GM19240 (cell line): Measurements from ENCODE around the gene TUBB3.
"Not testable (repeated sequence)": the region's sequence is repeated elsewhere in the genome, so short reads cannot be mapped to it uniquely, and the experiment has no call there.

Experiments
- DNase-seq: peaks from one replicate; pipeline ENCODE4 v3.0.0; 2011; ENCODE audit warnings: low spot score; ENCODE audit not compliant: insufficient read length

TUBB3 gene

DNA sequence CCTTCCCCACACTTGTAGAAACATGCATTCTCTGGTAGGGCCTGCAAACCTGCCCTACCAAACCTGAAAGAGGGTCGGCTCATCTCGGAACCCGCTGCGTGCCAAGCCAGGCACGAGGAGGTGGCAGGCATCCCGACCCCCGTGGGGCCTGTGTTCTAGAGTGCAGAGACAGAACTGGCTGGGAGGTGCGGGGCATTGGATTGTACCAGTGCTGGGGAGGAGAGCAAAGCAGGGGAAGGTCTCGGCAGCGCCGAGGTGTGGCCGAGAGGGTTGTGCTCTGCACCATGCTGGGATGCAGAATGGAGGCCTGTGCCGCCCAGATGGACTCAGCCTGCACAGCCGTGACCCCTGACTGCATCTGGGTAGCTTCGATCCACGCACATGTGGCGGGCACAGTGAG, 22.3 kb upstream of the TUBB3 start:
- DNase-seq: no peak

DNA sequence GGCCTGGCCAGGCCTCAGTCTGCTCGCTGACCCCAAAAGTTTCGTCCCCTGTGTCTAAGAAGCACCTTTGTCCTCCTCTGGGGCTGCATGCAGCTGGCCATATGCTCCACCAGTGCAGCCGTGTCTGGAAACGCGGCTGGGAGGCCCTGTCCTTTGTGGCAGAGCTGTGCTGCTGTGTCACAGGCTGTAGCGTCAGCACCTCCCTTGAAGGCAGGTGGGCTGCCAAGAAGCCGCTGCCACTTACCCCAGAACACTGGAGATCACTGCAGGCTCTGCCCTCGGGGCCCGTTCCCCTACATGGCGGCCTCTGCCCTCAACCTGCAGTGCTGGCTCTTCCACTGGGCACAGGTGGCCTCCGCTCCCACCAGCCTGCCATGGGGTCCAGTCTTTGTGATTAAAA, 20.2 kb upstream of the TUBB3 start:
- no peak for DNase-seq

DNA sequence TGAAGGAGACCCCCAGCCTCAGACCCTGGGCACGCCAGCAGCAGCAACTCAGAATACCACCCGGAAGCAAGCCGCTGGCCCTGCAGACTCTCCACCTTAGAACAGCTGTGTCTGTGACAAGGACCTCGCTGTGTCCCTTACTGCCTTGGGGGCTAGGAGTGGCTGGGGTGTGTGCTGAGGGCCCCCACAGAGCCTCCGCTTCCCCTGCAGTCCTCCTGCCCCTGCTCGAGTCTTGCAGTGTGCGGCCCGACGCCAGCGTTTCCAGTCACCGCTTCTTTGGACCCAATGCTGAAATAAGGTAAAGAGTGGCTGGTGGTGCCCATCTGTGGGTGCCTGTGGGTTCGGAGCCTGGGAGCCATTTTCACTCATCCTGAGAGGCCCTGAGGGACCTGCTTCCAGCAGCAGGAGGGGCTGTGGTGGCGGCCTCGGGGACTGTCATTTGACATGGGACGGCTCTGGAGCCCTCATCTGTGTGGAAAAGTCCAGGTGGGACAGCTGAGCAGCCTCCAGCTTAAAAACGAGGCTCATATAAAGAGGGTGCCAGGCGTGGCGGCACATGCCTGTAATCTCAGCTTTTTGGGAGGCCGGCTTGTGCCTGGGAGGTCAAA, 19.1 kb upstream of the TUBB3 start:
- no peak for DNase-seq

DNA sequence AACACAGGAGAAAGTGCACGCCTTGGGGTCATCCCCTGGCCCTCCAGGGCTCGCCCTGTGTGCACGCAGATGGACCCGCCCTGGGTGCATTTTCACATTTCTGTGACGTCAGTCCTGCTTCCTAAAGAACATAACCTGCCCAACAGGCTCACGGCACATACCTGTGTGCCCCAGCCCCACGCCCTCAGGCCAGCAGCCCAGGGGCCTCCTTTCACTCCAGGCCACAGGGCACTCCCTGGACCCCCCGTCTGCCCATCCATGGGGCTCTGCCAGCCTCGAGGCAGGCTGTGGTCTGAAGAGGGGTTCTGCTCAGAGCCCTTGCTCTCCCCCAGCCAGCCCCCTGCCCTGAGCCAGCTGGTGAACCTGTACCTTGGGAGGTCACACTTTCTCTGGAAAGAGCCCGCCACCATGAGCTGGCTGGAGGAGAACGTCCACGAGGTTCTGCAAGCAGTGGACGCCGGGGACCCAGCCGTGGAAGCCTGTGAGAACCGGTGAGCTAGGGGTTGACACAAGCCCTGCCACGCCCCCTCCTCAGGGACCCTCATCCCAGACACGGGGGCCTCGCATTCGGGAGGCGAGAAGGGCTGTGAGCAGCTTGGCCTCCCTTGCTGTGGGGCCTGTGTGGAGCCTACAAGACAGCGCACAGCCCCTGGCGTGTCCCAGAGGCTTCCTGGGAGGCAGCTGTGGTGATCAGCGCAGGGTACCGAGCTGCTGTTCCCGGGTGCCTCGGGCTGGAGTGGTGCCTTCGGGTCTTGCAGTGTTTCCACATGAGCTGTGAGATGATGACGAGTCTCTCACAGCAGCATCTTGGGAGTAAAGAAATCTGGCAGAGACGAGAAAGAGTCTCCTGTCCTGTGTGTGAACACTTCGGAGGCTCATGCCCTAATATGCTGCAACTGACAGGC, 18.3 kb upstream of the TUBB3 start:
- DNase-seq: no peak

DNA sequence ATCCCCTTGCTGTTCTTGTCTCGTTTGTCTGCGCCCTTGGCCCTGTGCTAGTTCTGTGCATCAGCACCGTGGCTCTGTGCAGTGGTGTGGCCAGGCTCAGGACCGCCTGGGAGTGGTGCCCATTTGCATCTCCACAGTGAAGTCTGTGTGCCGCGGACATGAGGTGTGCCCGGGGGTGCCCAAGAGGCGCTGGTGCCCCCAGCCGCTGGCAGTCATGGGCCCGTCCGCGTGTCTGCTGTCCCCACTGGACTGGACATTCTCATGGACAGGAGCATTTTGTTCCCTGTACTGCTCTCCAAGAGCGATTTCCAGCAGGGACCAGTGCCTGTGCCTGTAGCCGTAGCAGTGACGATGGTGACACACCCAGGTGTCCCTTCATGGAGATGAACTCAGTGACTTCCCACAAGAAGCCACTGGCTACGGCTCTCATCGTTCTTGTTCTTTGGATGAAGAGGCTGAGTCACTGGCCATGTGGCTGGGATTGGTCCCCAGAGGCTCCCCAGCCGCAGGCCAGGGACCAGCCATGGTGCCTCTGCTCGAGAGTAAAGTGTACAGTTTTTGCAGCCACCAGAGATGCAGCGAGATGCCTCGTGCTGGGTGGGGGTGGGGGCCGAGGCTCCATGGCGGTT, 17.5 kb upstream of the TUBB3 start:
- DNase-seq: no peak

DNA sequence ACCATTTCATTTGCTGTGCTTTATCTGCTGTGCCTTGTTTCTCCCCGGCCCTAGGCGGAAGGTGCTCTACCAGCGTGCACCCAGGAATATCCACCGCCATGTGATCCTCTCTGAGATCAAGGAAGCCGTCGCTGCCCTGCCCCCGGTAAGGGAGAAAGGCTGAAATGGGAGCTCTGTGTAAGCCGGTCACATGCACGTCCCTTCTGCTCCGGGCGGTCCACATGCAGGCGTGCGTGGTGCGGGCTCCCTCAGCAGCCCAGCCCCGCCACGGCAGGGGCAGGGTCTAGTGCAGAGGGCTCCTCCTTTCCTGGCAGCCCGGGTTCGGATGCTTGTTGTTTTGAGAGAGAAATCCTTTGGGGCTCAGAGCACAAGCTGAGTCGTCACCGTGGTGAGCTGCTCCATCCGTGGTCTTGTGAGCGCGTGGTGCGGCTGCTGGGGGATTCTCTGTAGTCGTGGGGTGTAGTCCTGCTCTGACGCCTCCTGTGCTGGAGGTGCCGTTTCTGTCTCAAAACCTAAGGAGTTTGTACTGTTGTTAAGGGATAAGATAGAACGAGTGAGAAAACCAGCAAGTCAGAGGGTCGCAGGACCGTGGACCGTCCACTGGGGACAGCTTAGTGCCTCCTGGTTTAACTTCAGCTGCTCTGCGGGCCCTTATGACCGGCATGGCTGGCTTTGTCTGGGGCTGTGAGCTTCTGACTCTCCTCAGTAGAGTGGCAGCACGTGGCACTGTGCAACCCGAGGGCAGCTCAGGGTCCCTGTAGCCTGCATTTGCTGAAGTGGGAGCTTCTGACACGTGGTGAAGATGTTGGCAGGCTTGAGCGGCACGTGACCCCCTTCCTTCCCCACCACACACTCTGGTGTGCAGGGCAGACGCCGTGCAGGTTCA, 16.8 kb upstream of the TUBB3 start:
- no peak for DNase-seq

DNA sequence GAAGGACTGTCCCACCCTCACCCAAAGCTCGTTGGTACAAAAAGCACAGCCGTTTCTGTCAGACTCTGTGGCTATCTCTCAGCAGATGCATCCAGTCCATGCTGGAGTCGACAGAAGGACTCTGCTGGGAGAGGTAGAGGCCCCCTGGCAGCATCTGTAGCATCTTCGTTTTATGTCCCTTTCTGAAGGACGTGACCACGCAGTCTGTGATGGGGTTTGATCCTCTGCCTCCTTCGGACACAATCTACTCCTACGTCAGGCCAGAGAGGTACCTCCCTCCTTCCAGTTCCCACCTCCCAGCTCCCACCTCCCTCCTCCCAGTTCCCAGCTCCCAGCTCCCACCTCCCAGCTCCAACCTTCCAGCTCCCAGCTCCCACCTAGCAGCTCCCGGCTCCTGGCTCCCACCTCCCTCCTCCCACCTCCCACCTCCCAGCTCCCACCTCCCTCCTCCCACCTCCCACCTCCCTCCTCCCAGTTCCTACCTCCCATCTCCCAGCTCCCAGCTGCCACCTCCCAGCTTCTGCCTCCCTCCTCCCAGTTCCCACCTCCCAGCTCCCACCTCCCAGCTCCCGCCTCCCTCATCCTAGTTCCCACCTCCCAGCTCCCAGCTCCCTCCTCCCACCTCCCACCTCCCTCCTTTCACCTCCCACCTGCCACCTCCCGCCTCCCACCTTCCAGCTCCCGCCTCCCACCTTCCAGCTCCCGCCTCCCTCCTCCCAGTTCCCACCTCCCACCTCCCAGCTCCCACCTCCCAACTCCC, 15.9 kb upstream of the TUBB3 start:
- DNase-seq: no peak

DNA sequence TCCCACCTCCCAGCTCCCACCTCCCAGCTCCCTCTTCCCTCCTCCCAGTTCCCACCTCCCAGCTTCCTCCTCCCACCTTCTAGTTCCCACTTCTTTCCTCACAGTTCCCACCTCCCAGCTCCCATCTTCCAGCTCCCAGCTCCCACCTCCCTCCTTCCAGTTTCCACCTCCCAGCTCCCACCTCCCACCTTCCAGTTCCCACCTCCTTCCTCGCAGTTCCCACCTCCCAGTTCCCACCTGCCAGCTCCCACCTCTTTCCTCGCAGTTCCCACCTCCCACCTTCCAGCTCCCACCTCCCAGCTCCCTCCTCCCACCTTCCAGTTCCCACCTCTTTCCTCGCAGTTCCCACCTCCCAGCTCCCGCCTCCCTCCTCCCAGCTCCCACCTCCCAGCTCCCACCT, 14.9 kb upstream of the TUBB3 start:
- DNase-seq: no peak

DNA sequence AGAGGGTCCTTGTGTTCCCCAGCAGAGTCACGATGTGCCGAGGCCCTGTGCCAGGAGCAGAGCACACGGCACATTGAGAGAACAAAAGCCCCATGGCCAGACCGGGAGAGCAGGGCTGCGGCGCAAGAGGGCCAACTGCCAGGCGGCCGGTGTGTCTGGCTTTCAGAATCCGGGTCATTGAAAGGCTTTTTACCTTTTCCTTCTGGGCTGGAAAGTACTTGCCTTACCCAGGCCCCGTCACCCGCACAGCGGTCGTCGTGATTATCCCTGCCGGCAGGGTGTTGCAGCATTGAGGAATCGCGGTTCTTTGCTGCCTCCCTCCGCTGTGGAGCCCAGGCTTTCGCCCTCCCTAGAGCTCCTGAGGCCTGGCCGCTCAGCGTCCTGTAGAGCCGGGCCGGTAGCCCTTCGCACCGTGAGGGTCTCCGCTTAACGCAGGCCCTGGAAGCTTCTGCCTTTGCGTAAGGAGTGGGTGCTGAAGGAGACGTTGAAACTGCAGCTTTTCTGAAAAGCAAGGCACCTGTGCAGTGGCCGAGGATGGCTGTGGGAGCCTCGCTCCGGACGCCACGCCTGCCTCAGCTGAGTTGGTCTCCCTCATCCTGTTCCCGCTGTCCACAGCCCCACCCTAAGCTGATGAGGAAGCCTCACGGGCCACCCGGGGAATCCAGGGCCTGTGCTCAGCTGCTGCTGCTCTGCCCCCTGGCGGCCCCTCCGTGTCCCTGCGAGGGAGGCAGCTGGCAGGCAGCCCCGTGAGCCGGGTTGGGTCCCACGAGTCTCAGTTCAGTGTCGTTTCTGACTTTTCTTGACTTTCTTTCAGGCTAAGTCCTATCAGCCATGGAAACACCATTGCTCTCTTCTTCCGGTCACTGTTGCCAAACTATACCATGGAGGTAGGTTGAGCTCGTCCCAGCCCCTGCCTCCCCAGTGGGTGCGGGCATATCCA, 13.1 kb upstream of the TUBB3 start:
- DNase-seq: peak; percentile 80

DNA sequence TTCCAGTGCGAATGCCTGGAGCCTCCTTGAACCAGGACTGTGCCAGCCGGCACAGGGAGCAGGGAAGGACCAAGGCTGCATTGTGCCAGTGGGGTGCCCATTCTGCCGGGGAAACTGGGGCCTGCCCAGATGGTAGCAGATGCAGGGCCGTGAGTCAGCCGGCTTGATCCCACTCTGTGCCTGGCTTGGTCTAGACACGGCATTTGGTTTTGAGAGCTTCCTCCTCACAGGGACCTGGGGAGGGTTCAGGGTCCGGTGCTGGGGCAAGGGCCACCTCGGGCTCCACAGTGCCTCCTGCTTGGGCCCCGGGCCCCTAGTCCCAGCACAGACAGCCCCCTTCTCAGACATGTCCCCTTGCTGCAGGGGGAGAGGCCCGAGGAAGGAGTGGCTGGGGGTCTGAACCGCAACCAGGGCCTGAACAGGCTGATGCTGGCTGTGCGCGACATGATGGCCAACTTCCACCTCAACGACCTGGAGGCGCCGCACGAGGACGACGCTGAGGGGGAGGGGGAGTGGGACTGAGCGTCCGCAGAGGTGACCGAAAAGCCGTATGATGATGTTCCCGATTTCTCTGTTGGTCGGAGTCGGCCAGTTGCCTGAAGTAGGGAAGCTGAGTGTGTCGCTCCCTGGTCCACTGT, 12.3 kb upstream of the TUBB3 start:
- no peak for DNase-seq

DNA sequence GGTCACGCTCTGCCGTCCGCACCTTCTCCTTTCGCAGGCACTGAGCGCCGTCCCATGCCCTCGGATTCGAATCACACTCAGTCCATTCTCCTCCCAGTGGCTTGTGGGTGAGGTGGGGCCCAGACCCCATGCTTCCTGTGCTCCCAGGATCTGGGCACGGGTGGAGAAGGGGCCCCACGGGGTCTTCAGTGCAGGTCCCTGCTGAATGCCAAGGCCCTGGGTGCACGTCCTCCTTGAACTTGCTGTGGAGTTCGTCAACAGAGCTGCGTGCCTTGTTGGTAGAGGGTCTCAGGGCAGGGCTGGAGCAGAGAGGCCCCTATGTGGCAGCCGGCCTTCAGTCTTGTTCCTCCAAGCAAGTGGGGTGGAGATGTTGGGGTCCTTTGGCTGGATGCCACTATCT, 11.8 kb upstream of the TUBB3 start:
- DNase-seq: no peak

DNA sequence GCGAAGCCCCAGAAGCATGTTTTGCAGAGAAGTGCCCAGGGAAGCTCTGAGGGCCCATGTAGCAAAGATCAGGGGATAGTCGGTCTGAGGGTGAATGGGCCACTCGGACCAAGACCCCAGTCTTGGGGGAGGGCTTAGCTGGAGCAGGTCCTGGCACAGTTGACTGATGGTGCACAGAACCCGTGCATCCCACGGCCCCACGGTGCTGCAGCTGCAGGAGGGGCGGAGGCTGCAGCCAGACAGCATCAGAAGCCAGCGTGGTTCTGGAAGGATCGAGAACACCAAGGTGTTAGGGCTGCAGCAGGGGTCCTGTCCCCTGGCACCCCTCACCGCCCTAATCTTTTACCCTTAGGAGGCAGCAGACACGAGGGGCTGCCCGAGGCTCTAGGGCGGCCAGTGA, 11.0 kb upstream of the TUBB3 start:
- DNase-seq: no peak

DNA sequence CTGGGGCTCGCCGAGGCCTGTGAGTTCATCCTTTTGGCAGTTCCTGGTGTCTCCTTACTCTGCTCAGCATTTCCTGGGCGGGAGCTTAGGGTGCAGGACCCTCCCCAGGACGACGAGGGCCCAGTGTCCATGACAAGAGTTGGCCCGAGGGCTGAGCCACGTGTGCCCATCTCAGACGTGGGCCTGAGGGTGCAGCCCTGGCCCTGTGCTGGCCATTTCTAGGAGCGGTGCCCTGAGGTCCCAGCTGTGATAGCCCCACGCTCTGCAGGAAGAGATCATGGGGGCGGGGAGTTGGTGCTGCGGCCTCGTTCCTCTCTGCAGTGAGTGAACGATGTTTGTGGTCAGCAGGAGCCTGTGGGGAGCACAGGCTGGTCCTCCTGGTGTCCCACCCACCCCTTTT, 10.5 kb upstream of the TUBB3 start:
- no peak for DNase-seq

DNA sequence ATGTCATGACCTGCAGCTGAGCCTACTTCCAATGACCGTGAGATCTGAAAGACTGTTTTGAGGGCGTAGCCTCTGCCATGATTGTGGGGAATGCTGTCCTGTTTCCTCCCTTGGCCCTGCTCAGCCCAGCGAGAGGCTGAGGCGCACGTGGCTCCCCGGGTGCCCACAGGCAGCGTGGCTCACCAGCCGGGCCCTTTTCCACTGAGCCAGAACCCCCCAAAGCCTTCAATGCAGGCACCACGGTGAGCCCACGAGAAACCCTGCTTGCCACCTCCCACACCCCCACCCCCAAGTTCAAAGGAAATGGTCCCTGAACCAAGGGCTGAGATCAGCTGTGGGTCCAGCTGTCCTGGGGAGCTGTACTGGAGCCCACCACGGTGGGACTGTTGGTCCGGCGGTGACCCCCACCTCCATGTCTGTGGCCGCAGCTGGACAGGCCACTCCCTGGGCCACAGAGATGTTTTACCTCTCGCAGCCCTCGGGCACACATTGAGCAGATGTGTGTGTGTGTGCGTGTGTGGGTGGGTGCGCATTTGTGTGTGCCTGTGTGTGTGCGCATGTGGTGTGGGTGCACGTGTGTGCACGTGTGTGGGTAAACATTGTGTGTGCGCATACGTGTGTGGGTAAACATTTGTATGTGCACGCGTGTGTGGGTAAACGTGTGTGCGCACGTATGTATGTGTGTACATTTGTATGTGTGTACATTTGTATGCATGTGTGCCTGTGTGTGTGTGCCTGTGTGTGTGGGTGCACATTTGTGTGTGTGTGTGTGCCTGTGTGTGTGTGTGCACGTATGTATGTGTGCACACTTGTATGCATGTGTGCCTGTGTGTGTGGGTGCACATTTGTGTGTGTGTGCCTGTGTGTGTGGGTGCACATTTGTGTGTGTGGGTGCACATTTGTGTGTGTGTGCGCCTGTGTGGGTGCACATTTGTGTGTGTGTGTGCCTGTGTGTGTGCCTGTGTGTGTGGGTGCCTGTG, 9.4 kb upstream of the TUBB3 start:
- no peak for DNase-seq

DNA sequence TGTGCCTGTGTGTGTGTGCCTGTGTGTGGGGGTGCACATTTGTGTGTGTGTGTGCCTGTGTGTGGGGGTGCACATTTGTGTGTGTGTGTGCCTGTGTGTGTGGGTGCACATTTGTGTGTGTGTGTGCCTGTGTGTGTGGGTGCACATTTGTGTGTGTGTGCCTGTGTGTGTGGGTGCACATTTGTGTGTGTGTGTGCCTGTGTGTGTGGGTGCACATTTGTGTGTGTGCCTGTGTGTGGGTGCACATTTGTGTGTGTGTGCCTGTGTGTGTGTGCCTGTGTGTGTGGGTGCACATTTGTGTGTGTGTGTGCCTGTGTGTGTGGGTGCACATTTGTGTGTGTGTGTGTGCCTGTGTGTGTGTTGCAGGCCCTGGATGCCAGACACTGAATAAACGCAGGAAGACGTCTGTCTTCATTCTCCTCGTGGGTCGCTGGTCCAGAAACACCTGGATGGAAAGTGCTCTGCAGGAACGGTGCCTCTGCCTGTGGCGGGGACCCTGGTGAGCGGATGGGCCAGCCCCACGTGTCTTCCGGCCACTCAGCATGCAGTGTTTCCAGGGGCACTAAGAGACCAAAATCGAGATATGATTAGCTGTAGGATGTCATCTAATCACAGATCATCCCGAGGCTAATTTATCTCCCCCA, 8.4 kb upstream of the TUBB3 start:
- not testable (repeated sequence) for DNase-seq

DNA sequence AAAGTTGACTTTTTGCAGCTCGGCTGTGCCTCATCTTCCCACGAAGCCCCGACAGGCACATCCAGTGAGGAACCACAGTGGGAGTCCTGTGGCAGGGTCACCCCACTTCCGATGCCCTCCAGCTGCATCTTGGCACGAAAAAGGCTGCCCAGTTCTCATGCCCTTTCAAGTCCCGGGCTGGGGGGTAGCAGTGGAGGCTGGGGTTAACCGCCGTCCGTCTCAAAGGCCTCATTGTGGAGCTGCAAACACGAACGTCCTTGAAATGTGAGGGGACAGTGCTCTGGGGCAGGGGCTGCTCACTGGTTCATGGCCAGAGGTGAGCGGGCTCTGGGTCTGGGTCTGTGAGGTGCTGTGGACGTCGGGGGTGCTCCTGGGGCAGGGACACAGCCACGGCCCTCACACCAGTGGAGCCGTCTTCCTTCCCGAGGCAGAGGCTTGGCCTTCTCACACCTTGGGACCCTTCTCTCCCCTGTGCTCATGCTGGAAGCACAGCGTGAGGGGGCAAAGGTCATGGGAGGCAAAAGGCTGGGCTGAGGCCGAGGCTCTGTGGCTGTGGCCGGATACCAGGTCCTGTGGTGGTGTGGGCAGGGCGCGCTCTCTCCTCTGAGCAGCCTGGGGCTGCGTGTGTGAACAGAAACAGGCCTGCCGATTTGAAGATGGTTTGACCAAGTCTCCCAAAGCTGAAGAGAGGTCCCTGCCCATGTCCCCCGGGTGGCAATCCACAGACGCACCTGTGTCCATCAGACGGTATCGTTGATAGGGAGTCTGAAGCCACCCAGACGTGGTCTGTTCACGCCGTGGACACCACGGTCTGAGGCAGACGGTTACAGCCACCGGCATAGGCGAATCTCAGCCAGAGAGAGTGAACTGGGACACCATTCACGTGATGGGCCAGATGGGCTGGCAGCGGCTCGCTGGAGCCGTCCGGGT, 7.6 kb upstream of the TUBB3 start:
- no peak for DNase-seq
